Measurements from ENCODE around the gene IFNA6. TPM values are rescaled to one million over a fixed set of nuclear protein-coding genes. Genes with fewer than 3 reads are reported as not detected.

Gene IFNA6
- total RNA-seq, result not detected in 2 replicates
- polyA plus RNA-seq, result not detected in 2 replicates
- not detected in 2 replicates for polyA plus RNA-seq (2012)
- not detected in 2 replicates for polyA minus RNA-seq (ENCODE audit: low replicate concordance)

GRCh38 chr9:21350787-21351186 lies at the start of gene IFNA6:
Gene IFNA6, minus strand, starts transcription at chr9:21350887. Its CDS starts 0 bp downstream, at chr9:21350887.
- no peak for DNase-seq (ENCODE audit: low read depth in 2 of 2)
- Histone ChIP-seq H3K27ac (ENCODE audit: insufficient read depth, low read length) (no peak within 1 kb of the TSS), H3K4me1 (ENCODE audit: control insufficient read depth, extremely low read depth, insufficient read depth, low read length) (no peaks in the 10 kb centered on the region), H3K9me3 (ENCODE audit: control insufficient read depth, insufficient read depth, low read depth, low read length) (no peaks in the 10 kb centered on the region), H3K79me2 (ENCODE audit: control insufficient read depth, insufficient read depth, low read length) (no peaks in the 10 kb centered on the region), H3K4me3 (replicated peaks in 1 of 4; ENCODE audit: control extremely low read depth in 1 of 4, insufficient read depth in 1 of 4, low read depth in 3 of 4, low read length in 4 of 4) (no peak within 1 kb of the TSS), H3K36me3 (ENCODE audit: control insufficient read depth, insufficient read depth, low read length) (no peaks in the 10 kb centered on the region), H3K4me2 (ENCODE audit: extremely low read depth, insufficient read depth, low read length) (no peak within 1 kb of the TSS), H3K27me3 (ENCODE audit: control insufficient read depth, insufficient read depth, low read length) (peaks cover 13% of the 10 kb centered on the region), H2AFZ (ENCODE audit: low read length) (no peak within 1 kb of the TSS), H4K20me1 (ENCODE audit: control insufficient read depth, extremely low read depth, insufficient read depth, low read length) (no peaks in the 10 kb centered on the region), H3K9ac (ENCODE audit: insufficient read depth, low read length) (no peak within 1 kb of the TSS)
- no peak for TF ChIP-seq EZH2 (IDR thresholded peaks at IDR 0.05; ENCODE audit: low read length, missing control alignments)
- TF ChIP-seq, protein P1, sequence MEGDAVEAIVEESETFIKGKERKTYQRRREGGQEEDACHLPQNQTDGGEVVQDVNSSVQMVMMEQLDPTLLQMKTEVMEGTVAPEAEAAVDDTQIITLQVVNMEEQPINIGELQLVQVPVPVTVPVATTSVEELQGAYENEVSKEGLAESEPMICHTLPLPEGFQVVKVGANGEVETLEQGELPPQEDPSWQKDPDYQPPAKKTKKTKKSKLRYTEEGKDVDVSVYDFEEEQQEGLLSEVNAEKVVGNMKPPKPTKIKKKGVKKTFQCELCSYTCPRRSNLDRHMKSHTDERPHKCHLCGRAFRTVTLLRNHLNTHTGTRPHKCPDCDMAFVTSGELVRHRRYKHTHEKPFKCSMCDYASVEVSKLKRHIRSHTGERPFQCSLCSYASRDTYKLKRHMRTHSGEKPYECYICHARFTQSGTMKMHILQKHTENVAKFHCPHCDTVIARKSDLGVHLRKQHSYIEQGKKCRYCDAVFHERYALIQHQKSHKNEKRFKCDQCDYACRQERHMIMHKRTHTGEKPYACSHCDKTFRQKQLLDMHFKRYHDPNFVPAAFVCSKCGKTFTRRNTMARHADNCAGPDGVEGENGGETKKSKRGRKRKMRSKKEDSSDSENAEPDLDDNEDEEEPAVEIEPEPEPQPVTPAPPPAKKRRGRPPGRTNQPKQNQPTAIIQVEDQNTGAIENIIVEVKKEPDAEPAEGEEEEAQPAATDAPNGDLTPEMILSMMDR (conservative IDR thresholded peaks at IDR 0.05 in 1 of 2, IDR thresholded peaks at IDR 0.05 in 1 of 2; ENCODE audit: low read depth in 1 of 2, low read length in 2 of 2), result no peak

- H3K27ac ChIP-seq (ENCODE audit: insufficient read depth, low read length), result no peak overlapping the region
- no peaks in the 10 kb centered on the region for H3K4me1 ChIP-seq (ENCODE audit: control insufficient read depth, extremely low read depth, insufficient read depth, low read length)
- peaks cover 45% of the 10 kb centered on the region for H3K27me3 ChIP-seq (ENCODE audit: control insufficient read depth, insufficient read depth, low read length)
- no peak overlapping the region for H3K4me2 ChIP-seq (ENCODE audit: extremely low read depth, insufficient read depth, low read length)
- no peaks in the 10 kb centered on the region for H4K20me1 ChIP-seq (ENCODE audit: control insufficient read depth, extremely low read depth, insufficient read depth, low read length)
- no peak overlapping the region for H3K4me3 ChIP-seq (replicated peaks in 1 of 4; ENCODE audit: control extremely low read depth in 1 of 4, insufficient read depth in 1 of 4, low read depth in 3 of 4, low read length in 4 of 4)
- H3K79me2 ChIP-seq (ENCODE audit: control insufficient read depth, insufficient read depth, low read length), result no peaks in the 10 kb centered on the region
- no peaks in the 10 kb centered on the region for H3K9me3 ChIP-seq (ENCODE audit: control insufficient read depth, insufficient read depth, low read depth, low read length)
- no peaks in the 10 kb centered on the region for H3K36me3 ChIP-seq (ENCODE audit: control insufficient read depth, insufficient read depth, low read length)
- TF ChIP-seq EZH2 (IDR thresholded peaks at IDR 0.05; ENCODE audit: low read length, missing control alignments), result no peak
- TF ChIP-seq, protein P1 (conservative IDR thresholded peaks at IDR 0.05 in 1 of 2, IDR thresholded peaks at IDR 0.05 in 1 of 2; ENCODE audit: low read depth in 1 of 2, low read length in 2 of 2), result no peak
- DNase-seq (ENCODE audit: low read depth in 2 of 2), result no peak
- no peak overlapping the region for H2AFZ ChIP-seq (ENCODE audit: low read length)
- no peak overlapping the region for H3K9ac ChIP-seq (ENCODE audit: insufficient read depth, low read length)
Measured at GRCh38 chr9:21399956-21400355, 49.3 kb upstream of the IFNA6 start.

DNA sequence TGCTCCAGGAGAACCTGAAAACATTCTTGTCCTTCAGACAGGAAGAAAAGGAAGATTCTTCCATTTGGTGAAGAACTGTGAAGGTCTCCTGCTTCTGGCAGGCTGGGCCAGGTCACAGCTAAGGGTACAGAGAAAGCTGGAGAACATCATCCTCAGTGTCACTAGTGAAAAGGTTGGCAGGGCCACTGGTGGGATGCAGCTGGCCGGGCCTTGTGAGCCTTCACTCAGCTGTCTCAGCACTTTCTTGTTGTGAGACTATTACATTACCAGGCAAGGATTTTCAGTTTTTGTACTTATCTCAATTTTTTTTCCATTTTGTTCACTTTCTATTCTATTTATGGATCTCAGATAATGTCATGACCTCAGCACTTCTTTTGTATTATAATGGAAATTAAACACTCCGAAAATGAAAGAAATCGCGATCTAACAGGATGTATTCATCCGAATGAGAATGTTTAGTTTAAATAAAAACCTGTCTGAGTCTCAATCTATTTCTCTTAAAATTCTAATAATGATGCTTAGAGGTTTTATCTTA lies 48.3 kb upstream of the IFNA6 start:
- no peaks in the 10 kb centered on the region for H3K9me3 ChIP-seq (ENCODE audit: control insufficient read depth, insufficient read depth, low read depth, low read length)
- no peaks in the 10 kb centered on the region for H3K79me2 ChIP-seq (ENCODE audit: control insufficient read depth, insufficient read depth, low read length)
- no peak overlapping the region for H3K27ac ChIP-seq (ENCODE audit: insufficient read depth, low read length)
- no peaks in the 10 kb centered on the region for H3K36me3 ChIP-seq (ENCODE audit: control insufficient read depth, insufficient read depth, low read length)
- H2AFZ ChIP-seq (ENCODE audit: low read length), result no peak overlapping the region
- no peak overlapping the region for H3K4me3 ChIP-seq (replicated peaks in 1 of 4; ENCODE audit: control extremely low read depth in 1 of 4, insufficient read depth in 1 of 4, low read depth in 3 of 4, low read length in 4 of 4)
- TF ChIP-seq, protein P1 (conservative IDR thresholded peaks at IDR 0.05 in 1 of 2, IDR thresholded peaks at IDR 0.05 in 1 of 2; ENCODE audit: low read depth in 1 of 2, low read length in 2 of 2), result no peak
- TF ChIP-seq EZH2 (IDR thresholded peaks at IDR 0.05; ENCODE audit: low read length, missing control alignments), result no peak
- H3K9ac ChIP-seq (ENCODE audit: insufficient read depth, low read length), result no peak overlapping the region
- H3K4me1 ChIP-seq (ENCODE audit: control insufficient read depth, extremely low read depth, insufficient read depth, low read length), result no peaks in the 10 kb centered on the region
- no peaks in the 10 kb centered on the region for H4K20me1 ChIP-seq (ENCODE audit: control insufficient read depth, extremely low read depth, insufficient read depth, low read length)
- no peak overlapping the region for H3K4me2 ChIP-seq (ENCODE audit: extremely low read depth, insufficient read depth, low read length)
- H3K27me3 ChIP-seq (ENCODE audit: control insufficient read depth, insufficient read depth, low read length), result peaks cover 46% of the 10 kb centered on the region
- no peak for DNase-seq (ENCODE audit: low read depth in 2 of 2)

All from fibroblast of lung (primary cell).